GM20000 (cell line): ENCODE measurements around the gene EIF4G3.

ENCODE experiments used
- DNase-seq: peaks from one replicate; pipeline ENCODE4 v3.0.0; 2012; ENCODE audit warnings: low spot score
- TF ChIP-seq, protein P1 (sequence below): IDR thresholded peaks from 2 replicates; pipeline ENCODE4 v1.5.1; 2012; ENCODE audit warnings: mild to moderate bottlenecking, control low read depth; ENCODE audit errors: extremely low read depth, missing control alignments

Gene EIF4G3

GRCh38 chr1:21020151-21020550 is 156.5 kb downstream of the EIF4G3 start:
- DNase-seq = no peak
- TF ChIP-seq, protein P1, sequence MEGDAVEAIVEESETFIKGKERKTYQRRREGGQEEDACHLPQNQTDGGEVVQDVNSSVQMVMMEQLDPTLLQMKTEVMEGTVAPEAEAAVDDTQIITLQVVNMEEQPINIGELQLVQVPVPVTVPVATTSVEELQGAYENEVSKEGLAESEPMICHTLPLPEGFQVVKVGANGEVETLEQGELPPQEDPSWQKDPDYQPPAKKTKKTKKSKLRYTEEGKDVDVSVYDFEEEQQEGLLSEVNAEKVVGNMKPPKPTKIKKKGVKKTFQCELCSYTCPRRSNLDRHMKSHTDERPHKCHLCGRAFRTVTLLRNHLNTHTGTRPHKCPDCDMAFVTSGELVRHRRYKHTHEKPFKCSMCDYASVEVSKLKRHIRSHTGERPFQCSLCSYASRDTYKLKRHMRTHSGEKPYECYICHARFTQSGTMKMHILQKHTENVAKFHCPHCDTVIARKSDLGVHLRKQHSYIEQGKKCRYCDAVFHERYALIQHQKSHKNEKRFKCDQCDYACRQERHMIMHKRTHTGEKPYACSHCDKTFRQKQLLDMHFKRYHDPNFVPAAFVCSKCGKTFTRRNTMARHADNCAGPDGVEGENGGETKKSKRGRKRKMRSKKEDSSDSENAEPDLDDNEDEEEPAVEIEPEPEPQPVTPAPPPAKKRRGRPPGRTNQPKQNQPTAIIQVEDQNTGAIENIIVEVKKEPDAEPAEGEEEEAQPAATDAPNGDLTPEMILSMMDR = no peak

DNA sequence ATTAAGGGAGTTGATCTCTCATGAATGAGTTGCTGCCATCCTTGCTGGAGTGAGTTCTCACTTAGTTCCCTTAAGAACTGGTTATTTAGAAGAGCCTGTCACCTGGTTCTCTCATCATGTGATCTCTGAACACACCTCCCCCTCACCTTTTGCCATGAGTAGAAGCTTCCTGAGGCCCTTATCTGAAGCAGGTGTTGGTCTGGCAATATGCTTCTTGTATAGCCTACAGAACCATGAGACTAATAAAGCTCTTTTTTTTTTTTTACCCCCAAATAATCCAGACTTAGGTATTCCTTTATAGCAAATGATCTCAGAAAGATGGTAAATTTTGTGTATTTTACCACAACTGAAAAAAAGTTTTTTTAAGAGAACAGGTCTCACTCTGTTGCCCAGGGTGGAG is 158.0 kb downstream of the EIF4G3 start:
- TF ChIP-seq, protein P1 = no peak
- no peak for DNase-seq

DNA sequence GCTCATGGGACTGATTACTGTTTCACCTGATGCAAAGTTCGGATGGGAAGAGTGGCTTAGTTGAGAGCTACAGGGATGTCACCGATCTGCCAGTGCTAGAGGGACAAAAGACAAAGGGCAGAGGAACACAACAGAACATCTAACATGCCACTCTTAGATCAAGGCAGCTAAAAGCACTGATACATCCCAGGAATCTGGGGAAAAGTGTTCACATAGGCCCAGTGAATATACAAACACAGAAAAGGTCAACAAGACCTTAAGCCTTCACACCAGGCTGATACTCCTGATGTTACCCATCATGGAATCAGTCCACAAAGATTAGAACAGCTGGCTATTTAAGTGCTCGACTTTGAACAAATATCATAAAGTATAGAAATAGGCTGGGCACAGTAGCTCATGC is 163.2 kb downstream of the EIF4G3 start:
- DNase-seq = no peak
- TF ChIP-seq, protein P1 = no peak

- no peak for DNase-seq
- TF ChIP-seq, protein P1 = no peak
Measured at GRCh38 chr1:21012937-21013336, 163.8 kb downstream of the EIF4G3 start.

- no peak for DNase-seq
- TF ChIP-seq, protein P1 = no peak
Measured at GRCh38 chr1:21007876-21008275, 168.8 kb downstream of the EIF4G3 start.

- TF ChIP-seq, protein P1 = no peak
- no peak for DNase-seq
Measured at GRCh38 chr1:21005466-21006239, 171.0 kb downstream of the EIF4G3 start.

- no peak for DNase-seq
- TF ChIP-seq, protein P1 = no peak
Measured at GRCh38 chr1:21003281-21004045, 173.2 kb downstream of the EIF4G3 start.
